Liver (tissue), 9 donors: ENCODE results near the gene SMIM15. TPM values are rescaled to one million over a fixed set of nuclear protein-coding genes. Genes with fewer than 3 reads are reported as not detected.

Experiments
- DNase-seq: peaks from one replicate; pipeline ENCODE4 v3.0.0-alpha.2; 2017; ENCODE audit warnings: low spot score
- H3K27ac ChIP-seq, 2 donors: one replicate each; pipeline ENCODE4 v1.7.0; 2013; ENCODE audit warnings: inconsistent platforms in 2 of 2, low read length in 2 of 2, control low read depth in 1 of 2, low read depth in 1 of 2, mild to moderate bottlenecking in 1 of 2
- H3K27me3 ChIP-seq, 4 donors: one replicate each; pipeline versions ENCODE4 v1.6.1 to v1.7.0; 2013; ENCODE audit warnings: low read length in 3 of 4, inconsistent platforms in 1 of 4, mild to moderate bottlenecking in 1 of 4, moderate library complexity in 1 of 4; ENCODE audit not compliant: control insufficient read depth in 4 of 4, insufficient read depth in 4 of 4
- H3K36me3 ChIP-seq, 4 donors: one replicate each; pipeline versions ENCODE4 v1.6.1 to v1.7.0; 2013; ENCODE audit warnings: low read length in 3 of 4, mild to moderate bottlenecking in 3 of 4, low read depth in 1 of 4, moderate library complexity in 1 of 4; ENCODE audit not compliant: control insufficient read depth in 4 of 4, insufficient read depth in 3 of 4
- H3K4me1 ChIP-seq, 4 donors: one replicate each; pipeline versions ENCODE4 v1.6.1 to v1.7.0; 2013; ENCODE audit warnings: low read length in 3 of 4, mild to moderate bottlenecking in 3 of 4, moderate library complexity in 1 of 4; ENCODE audit not compliant: control insufficient read depth in 4 of 4, insufficient read depth in 4 of 4
- H3K4me3 ChIP-seq, 3 donors: one replicate each; pipeline versions ENCODE4 v1.6.1 to v1.7.0; 2013; ENCODE audit warnings: low read length in 3 of 3, control low read depth in 1 of 3, low read depth in 1 of 3, mild to moderate bottlenecking in 1 of 3
- H3K9ac ChIP-seq, 2 donors: one replicate each; pipeline ENCODE4 v1.7.0; 2013; ENCODE audit warnings: low read length in 2 of 2, mild to moderate bottlenecking in 2 of 2, moderate library complexity in 2 of 2, control low read depth in 1 of 2, low read depth in 1 of 2
- H3K9me3 ChIP-seq, 4 donors: one replicate each; pipeline versions ENCODE4 v1.6.1 to v1.7.0; 2013; ENCODE audit warnings: low read length in 3 of 4; ENCODE audit not compliant: control insufficient read depth in 4 of 4
- ATF3 ChIP-seq: IDR thresholded peaks from 2 replicates; pipeline ENCODE4 v1.6.1; 2016; ENCODE audit warnings: antibody characterized with exemption
- FOXA2 ChIP-seq: IDR thresholded peaks from 2 replicates; pipeline ENCODE4 v1.6.1; 2016; ENCODE audit warnings: antibody characterized with exemption
- HNF4A ChIP-seq, 2 donors: conservative IDR thresholded peaks; 2 replicates each; pipeline ENCODE4 v1.6.1; 2016; ENCODE audit warnings: antibody characterized with exemption in 2 of 2, mild to moderate bottlenecking in 2 of 2
- HNF4G ChIP-seq: IDR thresholded peaks from 2 replicates; pipeline ENCODE4 v1.6.1; 2016; ENCODE audit warnings: antibody characterized with exemption
- MAX ChIP-seq: IDR thresholded peaks from 2 replicates; pipeline ENCODE4 v1.6.1; 2016; ENCODE audit warnings: antibody characterized with exemption
- RAD21 ChIP-seq, 2 donors: IDR thresholded peaks; 2 replicates each; pipeline ENCODE4 v1.6.1; 2016; ENCODE audit warnings: antibody characterized with exemption in 2 of 2, mild to moderate bottlenecking in 2 of 2
- REST ChIP-seq: IDR thresholded peaks from 2 replicates; pipeline ENCODE4 v1.6.1; 2016; ENCODE audit warnings: antibody characterized with exemption, mild to moderate bottlenecking
- RXRA ChIP-seq, 2 donors: IDR thresholded peaks; 2 replicates each; pipeline ENCODE4 v1.6.1; 2017 to 2018; ENCODE audit warnings: antibody characterized with exemption in 2 of 2, mild to moderate bottlenecking in 1 of 2
- SP1 ChIP-seq: IDR thresholded peaks from 2 replicates; pipeline ENCODE4 v1.6.1; 2018; ENCODE audit warnings: antibody characterized with exemption, mild to moderate bottlenecking
- TAF1 ChIP-seq: conservative IDR thresholded peaks from 2 replicates; pipeline ENCODE4 v1.6.1; 2016; ENCODE audit warnings: antibody characterized with exemption, mild to moderate bottlenecking
- YY1 ChIP-seq: IDR thresholded peaks from 2 replicates; pipeline ENCODE4 v1.6.1; 2016; ENCODE audit warnings: antibody characterized with exemption, mild to moderate bottlenecking
- ZBTB33 ChIP-seq: IDR thresholded peaks from 2 replicates; pipeline ENCODE4 v1.6.1; 2016; ENCODE audit warnings: antibody characterized with exemption
- WGBS: extraction: QIAGEN DNeasy Blood & Tissue Kit; methylation state at CpG from one replicate; pipeline ENCODE4 v1.1.7; 2013; 5-methylcytosine and 5-hydroxymethylcytosine counted together
- polyA plus RNA-seq, 2 donors: library from polyadenylated mRNA; stranded (reverse) in 1 of 2; unstranded in 1 of 2; fragments of 200-250 nt in 1 of 2; fragments of >200 nt in 1 of 2; fragmentation: Nextera tagmentation in 1 of 2; extraction: Ambion mirVana in 1 of 2; gene quantifications; one replicate each; pipeline versions ENCODE4 v1.2.1 to v1.2.3, GENCODE V29; 2013 to 2015
- total RNA-seq, 2 donors: library from RNA; depleted of rRNA; stranded (reverse); fragments of >200 nt; gene quantifications; one replicate each; pipeline ENCODE4 v1.2.3, GENCODE V29; 2014
- donor health status: healthy.
- donor health status: healthy.
- donor health status: healthy.
- donor health status: healthy.
- donor health status: healthy.

Gene SMIM15
- total and polyA plus RNA-seq, 4 donors: 20.1 to 31.2 (median 24.4) TPM

GRCh38 chr5:61178702-61179101, 16.4 kb upstream of the SMIM15 start:
- no peaks in the 10 kb centered on the region for H3K4me1 ChIP-seq
- no peak for DNase-seq
- 88% methylated on average over 4 of the region's 4 CpGs for WGBS
- no peaks in the 10 kb centered on the region for H3K9me3 ChIP-seq
- no peaks in the 10 kb centered on the region for H3K27me3 ChIP-seq
- no peak overlapping the region for H3K4me3 ChIP-seq
- no peaks in the 10 kb centered on the region for H3K36me3 ChIP-seq
- TF ChIP-seq REST: no peak
- no peak for TF ChIP-seq MAX
- no peak for TF ChIP-seq RXRA (IDR thresholded peaks at IDR 0.05)
- TF ChIP-seq HNF4A (conservative IDR thresholded peaks at IDR 0.05): no peak
- H3K27ac ChIP-seq: no peak overlapping the region
- H3K9ac ChIP-seq: no peak overlapping the region

- 85% methylated on average over 7 of the region's 7 CpGs for WGBS
Measured at GRCh38 chr5:61177716-61178115, 15.4 kb upstream of the SMIM15 start.

More at GRCh38 chr5:61177716-61178115, 15.4 kb upstream of the SMIM15 start:
- no peak for TF ChIP-seq HNF4G
- no peak for TF ChIP-seq YY1
- no peak for TF ChIP-seq TAF1
- TF ChIP-seq RAD21 (IDR thresholded peaks at IDR 0.05): no peak
- no peak for TF ChIP-seq FOXA2
- no peak for TF ChIP-seq SP1
- no peak for TF ChIP-seq REST
- no peak for TF ChIP-seq RXRA (IDR thresholded peaks at IDR 0.05)
- no peak for TF ChIP-seq ATF3
- no peak for TF ChIP-seq ZBTB33
- no peak for TF ChIP-seq HNF4A (conservative IDR thresholded peaks at IDR 0.05)
- TF ChIP-seq MAX: no peak
- no peak for DNase-seq
- Histone ChIP-seq H3K27ac (no peak overlapping the region), H3K9ac (no peak overlapping the region), H3K9me3 (no peaks in the 10 kb centered on the region), H3K4me1 (no peaks in the 10 kb centered on the region), H3K4me3 (no peak overlapping the region), H3K27me3 (no peaks in the 10 kb centered on the region), H3K36me3 (no peaks in the 10 kb centered on the region)
